Vagina (tissue), 2 donors: ENCODE results near the gene SMG6. TPM values are rescaled to one million over a fixed set of nuclear protein-coding genes. Genes with fewer than 3 reads are reported as not detected.
A peak's percentile ranks its signal among the peaks of the same experiment; 100 is the strongest.

Experiments used
- DNase-seq, 2 donors: peaks; one replicate each; pipeline ENCODE4 v3.0.0-alpha.2; 2017; ENCODE audit errors: extremely low spot score in 2 of 2
- H3K27ac ChIP-seq: fragments of 200-600 bp; sonication (generic); one replicate; pipeline ENCODE4 v1.5.1; 2019
- H3K27me3 ChIP-seq: fragments of 200-600 bp; sonication (generic); one replicate; pipeline ENCODE4 v1.5.1; 2019
- H3K36me3 ChIP-seq, 2 donors: fragments of 200-600 bp; sonication (generic); one replicate each; pipeline ENCODE4 v1.5.1; 2017 to 2019
- H3K4me1 ChIP-seq: fragments of 200-600 bp; sonication (generic); one replicate; pipeline ENCODE4 v1.5.1; 2019
- H3K4me3 ChIP-seq, 2 donors: fragments of 200-600 bp; sonication (generic); 1 replicate in 1 of 2; 2 replicates in 1 of 2; pipeline ENCODE4 v1.5.1; 2016 to 2019
- H3K9me3 ChIP-seq: fragments of 200-600 bp; sonication (generic); one replicate; pipeline ENCODE4 v1.5.1; 2019
- POLR2A ChIP-seq, 2 donors: fragments of 450-650 bp; IDR thresholded peaks; one replicate each; pipeline ENCODE4 v1.6.1; 2017; ENCODE audit warnings: antibody characterized with exemption in 2 of 2, mild to moderate bottlenecking in 2 of 2, moderate library complexity in 2 of 2
- POLR2AphosphoS5 ChIP-seq, 2 donors: sonication (generic); formaldehyde crosslinking; IDR thresholded peaks; one replicate each; pipeline ENCODE4 v1.9.0; 2017; ENCODE audit warnings: antibody characterized with exemption in 2 of 2, mild to moderate bottlenecking in 2 of 2, low read depth in 1 of 2; ENCODE audit not compliant: insufficient read depth in 1 of 2
- intact Hi-C: fragments of 100-400 bp; cut with DNase I; formaldehyde crosslinking; loops from one replicate; pipeline ENCODE4 v1.15.1; 2023
- total RNA-seq: library from RNA; depleted of rRNA; stranded (reverse); fragments of >200 nt; gene quantifications from one replicate; pipeline ENCODE4 v1.2.3, GENCODE V29; 2016
- TF ChIP-seq, protein P1 (sequence below), 3 experiments: fragments of 450-650 bp in 2 of 3; fragments of 200-600 bp in 1 of 3; sonication (generic) in 1 of 3; IDR thresholded peaks; one replicate each; pipeline ENCODE4 v1.5.1; 2017 to 2019; ENCODE audit warnings: antibody characterized with exemption in 3 of 3, mild to moderate bottlenecking in 2 of 3, moderate library complexity in 2 of 3

SMG6 gene
- total RNA-seq, 1 donor from 2014 or later, result 46.2 TPM

DNA sequence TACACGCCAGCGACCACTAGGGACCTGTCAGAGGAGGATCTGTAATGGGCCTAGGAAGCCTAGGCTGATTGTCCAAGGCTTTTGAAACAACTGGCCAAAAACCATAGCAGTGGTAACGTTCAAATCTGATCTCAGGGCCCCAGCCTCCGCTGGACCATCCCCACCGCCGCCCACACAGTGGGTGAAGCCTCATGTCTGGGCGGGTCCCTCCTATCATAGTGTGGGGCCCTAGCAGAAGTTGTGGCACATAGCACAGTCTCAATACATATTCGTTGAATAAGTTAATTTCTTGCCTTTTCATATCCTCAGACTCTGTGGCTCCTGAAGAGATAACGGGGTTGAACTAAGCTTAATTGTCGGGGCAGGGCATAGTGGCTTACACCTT, 272.8 kb downstream of the SMG6 start:
- Histone ChIP-seq H3K9me3 (no peaks in the 10 kb centered on the region), H3K27ac (peak overlapping the region; percentile 71), H3K4me3 (peak overlapping the region; percentile 68 to 91), H3K36me3 (peaks cover 0 to 7% of the 10 kb centered on the region in 2 donors), H3K27me3 (no peaks in the 10 kb centered on the region), H3K4me1 (peaks cover 32% of the 10 kb centered on the region)
- DNase-seq, result no peak
- intact Hi-C loops, result no loop called here
- TF ChIP-seq POLR2AphosphoS5 (IDR thresholded peaks at IDR 0.05; ENCODE audit: insufficient read depth in 1 of 2, low read depth in 1 of 2), result no peak
- TF ChIP-seq, protein P1, sequence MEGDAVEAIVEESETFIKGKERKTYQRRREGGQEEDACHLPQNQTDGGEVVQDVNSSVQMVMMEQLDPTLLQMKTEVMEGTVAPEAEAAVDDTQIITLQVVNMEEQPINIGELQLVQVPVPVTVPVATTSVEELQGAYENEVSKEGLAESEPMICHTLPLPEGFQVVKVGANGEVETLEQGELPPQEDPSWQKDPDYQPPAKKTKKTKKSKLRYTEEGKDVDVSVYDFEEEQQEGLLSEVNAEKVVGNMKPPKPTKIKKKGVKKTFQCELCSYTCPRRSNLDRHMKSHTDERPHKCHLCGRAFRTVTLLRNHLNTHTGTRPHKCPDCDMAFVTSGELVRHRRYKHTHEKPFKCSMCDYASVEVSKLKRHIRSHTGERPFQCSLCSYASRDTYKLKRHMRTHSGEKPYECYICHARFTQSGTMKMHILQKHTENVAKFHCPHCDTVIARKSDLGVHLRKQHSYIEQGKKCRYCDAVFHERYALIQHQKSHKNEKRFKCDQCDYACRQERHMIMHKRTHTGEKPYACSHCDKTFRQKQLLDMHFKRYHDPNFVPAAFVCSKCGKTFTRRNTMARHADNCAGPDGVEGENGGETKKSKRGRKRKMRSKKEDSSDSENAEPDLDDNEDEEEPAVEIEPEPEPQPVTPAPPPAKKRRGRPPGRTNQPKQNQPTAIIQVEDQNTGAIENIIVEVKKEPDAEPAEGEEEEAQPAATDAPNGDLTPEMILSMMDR (IDR thresholded peaks at IDR 0.05), result peak in 1 of 3 experiments; percentile 15

DNA sequence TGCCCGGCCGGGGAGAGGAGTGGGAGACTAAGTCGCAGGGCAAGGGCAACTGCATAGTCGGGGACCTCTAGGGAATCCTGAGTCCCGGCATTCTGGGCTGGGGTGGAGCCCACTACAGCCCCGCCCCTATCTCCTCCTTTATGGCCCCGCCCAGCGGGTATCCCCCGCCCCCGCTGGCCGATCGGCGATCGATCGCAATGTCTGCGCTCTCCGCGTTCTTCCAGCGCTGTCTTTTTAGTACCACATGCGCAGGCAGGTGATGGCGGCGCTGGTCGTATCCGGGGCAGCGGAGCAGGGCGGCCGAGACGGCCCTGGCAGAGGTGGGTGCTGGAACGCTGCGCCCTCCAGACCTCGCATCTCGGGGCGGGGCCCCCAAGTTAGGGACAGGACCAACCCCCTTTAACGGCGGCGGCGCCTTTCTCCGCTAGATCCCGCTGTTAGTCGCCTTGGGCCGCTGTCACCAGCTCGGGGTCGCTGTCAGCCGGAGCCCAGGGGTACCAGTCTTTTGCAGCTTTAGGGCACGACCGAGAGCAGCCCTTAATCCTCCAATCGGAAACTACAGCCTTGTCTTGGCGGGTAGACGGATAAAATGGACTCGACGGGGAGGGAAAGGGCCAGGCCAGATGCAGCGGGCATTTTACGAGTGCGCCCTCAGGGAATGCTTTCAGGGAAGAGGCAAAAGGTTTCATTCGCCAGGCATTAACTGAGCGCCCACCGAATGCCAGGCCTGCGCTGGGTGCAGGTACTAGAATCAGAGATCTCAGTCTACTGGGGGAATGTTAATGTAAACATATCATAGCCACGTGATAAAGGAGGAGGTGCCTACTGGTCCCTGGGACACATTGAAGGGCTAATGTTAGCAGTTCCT, 273.4 kb downstream of the SMG6 start, which contains the start of gene DPH1:
Gene DPH1, plus strand, starts transcription at position 243 of the 868 bp plus-strand sequence. Its CDS starts 17 bp downstream, at position 260.
- H3K27ac ChIP-seq, result peak within 1 kb of the TSS; percentile 71
- H3K4me1 ChIP-seq, result peaks cover 37% of the 10 kb centered on the region
- H3K4me3 ChIP-seq, result peak within 1 kb of the TSS; percentile 68 to 91
- intact Hi-C loops, result no loop called here
- peak in 1 of 2 donors; percentile 15 for TF ChIP-seq POLR2A (IDR thresholded peaks at IDR 0.05)
- TF ChIP-seq, protein P1 (IDR thresholded peaks at IDR 0.05), result peak in 1 of 3 experiments; percentile 0
- peak; percentile 85 to 92 for TF ChIP-seq POLR2AphosphoS5 (IDR thresholded peaks at IDR 0.05; ENCODE audit: insufficient read depth in 1 of 2, low read depth in 1 of 2)
- no peak for DNase-seq
- H3K36me3 ChIP-seq, result peaks cover 0 to 5% of the 10 kb centered on the region in 2 donors
- no peaks in the 10 kb centered on the region for H3K9me3 ChIP-seq
- no peaks in the 10 kb centered on the region for H3K27me3 ChIP-seq

DNA sequence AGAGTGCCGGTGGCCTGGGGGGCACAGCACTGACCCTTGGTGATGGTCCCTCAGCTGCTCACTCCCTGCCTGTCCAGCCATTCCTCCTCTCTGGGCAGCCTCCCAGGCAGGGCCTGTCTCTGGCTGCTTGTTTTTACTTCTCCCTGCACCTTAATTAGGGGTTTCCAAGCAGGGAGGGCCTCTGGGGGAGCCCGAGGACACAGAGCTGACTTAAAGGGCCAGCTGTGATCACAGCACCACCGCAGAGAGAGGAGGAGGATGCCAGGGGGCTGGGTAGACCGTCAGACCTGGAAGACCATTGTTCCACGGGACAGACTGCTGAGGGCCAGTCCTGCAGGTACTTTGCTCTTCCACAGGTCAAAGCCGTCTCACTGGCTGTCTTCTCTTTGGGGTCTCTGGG, 274.8 kb downstream of the SMG6 start:
- Histone ChIP-seq H3K27ac (no peak overlapping the region), H3K36me3 (peaks cover 0 to 4% of the 10 kb centered on the region in 2 donors), H3K9me3 (no peaks in the 10 kb centered on the region), H3K4me1 (peaks cover 49% of the 10 kb centered on the region), H3K27me3 (no peaks in the 10 kb centered on the region), H3K4me3 (no peak overlapping the region)
- TF ChIP-seq, protein P1 (IDR thresholded peaks at IDR 0.05), result no peak
- TF ChIP-seq POLR2A (IDR thresholded peaks at IDR 0.05) (no peak), POLR2AphosphoS5 (IDR thresholded peaks at IDR 0.05; ENCODE audit: insufficient read depth in 1 of 2, low read depth in 1 of 2) (no peak)
- no peak for DNase-seq
- intact Hi-C loops, result no loop called here

DNA sequence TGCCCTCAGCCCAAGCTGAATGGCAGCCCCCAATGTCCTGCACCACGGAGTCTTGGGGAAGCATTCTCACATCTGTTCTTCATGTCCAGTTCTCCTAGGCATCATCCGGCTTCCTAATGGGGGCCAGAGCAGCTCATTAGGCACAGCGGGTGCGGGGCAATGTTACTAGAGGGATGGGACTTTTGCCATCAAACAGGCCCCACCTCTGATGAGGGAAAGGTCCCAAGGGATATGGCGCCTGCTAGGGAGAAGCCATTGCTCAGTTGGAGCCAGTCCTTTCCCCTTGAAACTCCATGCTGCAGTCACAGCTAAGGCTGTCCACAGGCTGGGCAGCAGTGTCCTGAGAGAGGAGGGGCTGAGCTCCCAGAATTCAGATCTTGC, 275.4 kb downstream of the SMG6 start:
- intact Hi-C loops, result no loop called here
- no peak for TF ChIP-seq POLR2AphosphoS5 (IDR thresholded peaks at IDR 0.05; ENCODE audit: insufficient read depth in 1 of 2, low read depth in 1 of 2)
- no peak for TF ChIP-seq POLR2A (IDR thresholded peaks at IDR 0.05)
- TF ChIP-seq, protein P1 (IDR thresholded peaks at IDR 0.05), result no peak
- no peak for DNase-seq
- Histone ChIP-seq H3K4me1 (peaks cover 54% of the 10 kb centered on the region), H3K27ac (no peak overlapping the region), H3K36me3 (no peaks in the 10 kb centered on the region), H3K9me3 (no peaks in the 10 kb centered on the region), H3K27me3 (no peaks in the 10 kb centered on the region), H3K4me3 (no peak overlapping the region)
